ENCODE results near the gene CGNL1.

CGNL1 gene, protein sequence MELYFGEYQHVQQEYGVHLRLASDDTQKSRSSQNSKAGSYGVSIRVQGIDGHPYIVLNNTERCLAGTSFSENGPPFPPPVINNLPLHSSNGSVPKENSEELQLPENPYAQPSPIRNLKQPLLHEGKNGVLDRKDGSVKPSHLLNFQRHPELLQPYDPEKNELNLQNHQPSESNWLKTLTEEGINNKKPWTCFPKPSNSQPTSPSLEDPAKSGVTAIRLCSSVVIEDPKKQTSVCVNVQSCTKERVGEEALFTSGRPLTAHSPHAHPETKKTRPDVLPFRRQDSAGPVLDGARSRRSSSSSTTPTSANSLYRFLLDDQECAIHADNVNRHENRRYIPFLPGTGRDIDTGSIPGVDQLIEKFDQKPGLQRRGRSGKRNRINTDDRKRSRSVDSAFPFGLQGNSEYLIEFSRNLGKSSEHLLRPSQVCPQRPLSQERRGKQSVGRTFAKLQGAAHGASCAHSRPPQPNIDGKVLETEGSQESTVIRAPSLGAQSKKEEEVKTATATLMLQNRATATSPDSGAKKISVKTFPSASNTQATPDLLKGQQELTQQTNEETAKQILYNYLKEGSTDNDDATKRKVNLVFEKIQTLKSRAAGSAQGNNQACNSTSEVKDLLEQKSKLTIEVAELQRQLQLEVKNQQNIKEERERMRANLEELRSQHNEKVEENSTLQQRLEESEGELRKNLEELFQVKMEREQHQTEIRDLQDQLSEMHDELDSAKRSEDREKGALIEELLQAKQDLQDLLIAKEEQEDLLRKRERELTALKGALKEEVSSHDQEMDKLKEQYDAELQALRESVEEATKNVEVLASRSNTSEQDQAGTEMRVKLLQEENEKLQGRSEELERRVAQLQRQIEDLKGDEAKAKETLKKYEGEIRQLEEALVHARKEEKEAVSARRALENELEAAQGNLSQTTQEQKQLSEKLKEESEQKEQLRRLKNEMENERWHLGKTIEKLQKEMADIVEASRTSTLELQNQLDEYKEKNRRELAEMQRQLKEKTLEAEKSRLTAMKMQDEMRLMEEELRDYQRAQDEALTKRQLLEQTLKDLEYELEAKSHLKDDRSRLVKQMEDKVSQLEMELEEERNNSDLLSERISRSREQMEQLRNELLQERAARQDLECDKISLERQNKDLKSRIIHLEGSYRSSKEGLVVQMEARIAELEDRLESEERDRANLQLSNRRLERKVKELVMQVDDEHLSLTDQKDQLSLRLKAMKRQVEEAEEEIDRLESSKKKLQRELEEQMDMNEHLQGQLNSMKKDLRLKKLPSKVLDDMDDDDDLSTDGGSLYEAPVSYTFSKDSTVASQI

DNA sequence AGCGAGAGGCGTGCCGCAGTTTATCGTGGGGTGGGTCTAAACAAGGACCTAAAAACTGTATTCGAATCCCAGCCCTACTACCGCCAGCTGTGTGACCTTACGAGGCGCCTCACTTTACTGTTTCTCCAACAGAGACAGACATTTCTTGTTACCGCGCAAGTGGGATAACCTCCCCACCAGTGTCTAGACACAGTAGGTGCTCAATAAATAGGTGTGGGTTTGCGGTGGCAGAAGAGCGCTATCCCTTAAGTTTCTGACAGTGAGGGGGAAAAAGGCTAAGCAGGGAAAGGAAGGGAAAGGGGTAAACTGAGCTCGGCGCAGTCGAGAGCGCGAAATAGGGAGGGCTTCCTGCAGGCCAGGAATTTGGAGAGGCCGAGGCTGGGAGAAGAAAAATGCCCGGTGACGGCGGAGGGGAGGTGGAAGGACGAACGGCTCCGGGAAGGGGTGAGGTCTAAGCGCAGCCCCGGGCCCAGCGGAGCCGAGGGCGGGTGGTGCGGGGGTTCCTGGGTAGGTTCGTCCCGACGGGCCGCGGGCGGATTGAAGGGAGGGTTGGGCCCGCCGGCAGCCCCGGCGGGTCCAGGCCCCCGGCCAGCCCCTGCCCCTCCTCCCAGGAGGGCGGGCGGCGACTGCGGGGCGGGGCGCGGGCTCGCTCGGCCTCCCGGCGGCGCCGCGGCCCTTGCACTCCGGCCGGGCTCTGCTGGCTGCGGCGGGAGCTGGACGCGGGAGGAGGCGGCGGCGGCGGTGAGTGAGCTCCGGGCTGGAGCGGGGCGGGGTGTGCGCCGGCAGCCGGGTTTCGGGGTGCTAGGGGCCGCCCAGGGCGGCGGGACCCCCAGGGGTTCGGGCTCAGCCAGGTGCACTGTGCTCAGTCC is at the start of gene CGNL1:
CGNL1 (plus strand) TSS at position 679 of the 869 bp plus-strand sequence. CDS start 61,495 bp downstream, outside the sequence.
- DNase-seq: no peak

DNA sequence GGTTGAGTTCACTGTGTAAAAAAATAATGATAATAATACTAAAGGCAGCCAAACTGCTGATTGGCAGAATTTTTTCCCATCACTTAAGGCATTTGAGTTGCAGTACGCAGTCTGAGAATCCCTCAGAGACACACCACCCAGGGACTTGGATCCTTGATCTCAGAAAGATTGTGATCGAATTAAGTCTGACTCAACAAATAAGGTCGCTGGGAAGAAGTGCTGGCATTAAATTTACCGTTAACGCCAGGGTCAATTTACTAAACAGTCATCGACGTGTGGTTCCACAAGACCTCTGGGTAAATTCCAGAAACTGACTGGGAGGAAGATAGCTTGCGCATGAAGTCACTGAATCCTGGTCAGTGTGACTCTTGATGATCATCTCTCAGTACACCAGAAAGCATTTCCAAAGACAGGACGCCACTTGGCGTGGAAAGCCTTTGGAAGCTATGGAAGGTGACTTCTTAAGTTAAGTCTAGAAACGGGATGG is 48.3 kb upstream of the CGNL1 start:
- DNase-seq: no peak

DNA sequence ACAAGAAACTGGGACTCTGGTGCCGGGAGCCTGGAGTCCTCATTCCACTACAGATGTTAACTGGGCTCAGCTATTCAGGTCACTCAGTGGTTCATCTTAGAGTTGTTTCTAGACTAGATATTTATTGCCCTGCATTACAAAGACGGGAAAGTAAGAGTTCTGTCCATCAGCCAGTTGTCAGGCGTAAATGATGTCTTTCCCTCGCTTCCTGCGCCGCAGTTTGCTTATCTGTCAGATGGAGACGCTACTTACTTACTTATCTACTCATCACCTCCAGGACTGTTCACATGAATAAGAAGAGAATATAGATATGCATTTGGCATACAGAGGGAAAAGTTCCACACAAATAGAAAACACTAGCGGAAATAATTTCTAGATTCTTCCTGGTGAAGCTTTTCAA is 47.8 kb upstream of the CGNL1 start:
- DNase-seq: no peak

DNA sequence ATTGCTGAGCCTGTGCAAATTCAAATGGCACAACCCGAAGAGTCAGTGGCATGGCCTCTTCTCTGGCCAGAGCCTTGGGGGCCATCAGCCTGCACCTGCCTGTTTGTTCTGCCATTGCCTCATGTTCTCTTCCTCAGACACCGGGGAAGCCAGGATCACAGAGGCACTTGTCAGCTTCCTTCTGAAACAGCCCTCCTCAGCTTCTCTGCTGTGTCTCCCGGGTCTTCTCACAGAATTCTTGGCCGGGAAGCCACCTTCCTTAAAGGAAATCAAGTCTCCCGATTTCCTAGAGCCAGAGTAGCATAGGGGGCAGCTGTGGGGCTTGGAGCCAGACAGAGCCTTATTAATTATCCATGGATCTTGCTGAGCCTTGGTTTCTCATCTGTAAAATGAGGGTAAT is 47.4 kb upstream of the CGNL1 start:
- no peak for DNase-seq

DNA sequence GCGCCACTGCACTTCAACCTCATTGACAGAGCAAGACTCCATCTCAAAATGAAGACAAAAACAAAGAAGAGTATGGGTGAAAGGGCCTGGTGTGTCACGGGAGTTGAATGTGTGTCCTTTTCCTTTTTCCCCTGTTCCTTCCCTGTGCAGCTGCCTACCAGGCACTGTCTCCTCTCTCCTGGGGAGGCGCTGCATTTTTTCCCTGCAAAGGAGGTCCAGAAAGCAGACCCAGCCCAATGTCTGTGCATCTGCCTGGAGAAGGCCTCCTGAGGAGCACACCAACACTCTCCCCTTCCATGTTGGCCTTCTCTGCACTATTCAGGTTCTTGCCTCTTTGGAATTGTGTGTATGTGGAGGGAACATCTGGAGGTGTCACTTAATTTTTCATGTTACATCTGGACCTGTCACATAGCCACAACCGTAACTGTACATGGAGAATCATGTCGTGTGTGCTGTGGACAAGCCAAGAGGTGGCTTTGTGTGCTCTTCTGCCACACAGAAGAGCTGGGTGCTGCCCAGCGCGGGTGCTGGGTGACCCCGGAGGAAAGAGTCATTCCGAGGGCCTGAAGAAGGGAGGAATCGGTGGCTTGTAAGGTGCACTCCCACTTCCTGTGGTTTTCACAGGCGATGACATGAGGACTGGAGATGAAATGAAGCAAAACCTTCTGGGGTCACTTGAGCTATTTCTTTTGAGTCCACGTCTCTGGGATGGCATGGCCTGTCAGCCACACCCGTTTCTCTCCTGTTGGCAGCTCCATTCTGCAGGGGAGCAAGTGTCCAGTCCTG is 46.5 kb upstream of the CGNL1 start:
- DNase-seq: no peak

- no peak for DNase-seq
Observed at GRCh38 chr15:57330619-57331340, 45.5 kb upstream of the CGNL1 start.

DNA sequence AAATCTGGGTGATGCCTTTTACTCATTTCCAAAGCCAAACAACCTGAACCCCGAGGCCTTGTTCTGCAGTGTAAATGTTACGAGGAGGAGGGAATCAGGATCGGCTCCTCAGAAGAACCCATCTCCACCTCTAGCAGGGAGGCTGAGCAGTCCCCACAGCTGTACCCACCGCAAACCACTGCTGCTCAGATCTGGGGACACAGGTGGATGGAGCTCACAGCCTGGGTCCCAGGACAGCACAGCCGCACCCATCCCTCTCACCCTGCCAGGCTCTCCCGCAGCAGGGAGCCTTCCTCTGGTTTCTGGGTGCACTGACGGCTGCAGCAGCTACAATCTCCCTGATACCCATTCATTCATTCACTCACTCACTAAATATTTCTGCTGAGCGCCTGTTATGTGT is 44.0 kb upstream of the CGNL1 start:
- no peak for DNase-seq

GRCh38 chr15:57333487-57333886 is 42.8 kb upstream of the CGNL1 start:
- DNase-seq: no peak

- DNase-seq: no peak
Observed at GRCh38 chr15:57334257-57334656, 42.0 kb upstream of the CGNL1 start.

DNA sequence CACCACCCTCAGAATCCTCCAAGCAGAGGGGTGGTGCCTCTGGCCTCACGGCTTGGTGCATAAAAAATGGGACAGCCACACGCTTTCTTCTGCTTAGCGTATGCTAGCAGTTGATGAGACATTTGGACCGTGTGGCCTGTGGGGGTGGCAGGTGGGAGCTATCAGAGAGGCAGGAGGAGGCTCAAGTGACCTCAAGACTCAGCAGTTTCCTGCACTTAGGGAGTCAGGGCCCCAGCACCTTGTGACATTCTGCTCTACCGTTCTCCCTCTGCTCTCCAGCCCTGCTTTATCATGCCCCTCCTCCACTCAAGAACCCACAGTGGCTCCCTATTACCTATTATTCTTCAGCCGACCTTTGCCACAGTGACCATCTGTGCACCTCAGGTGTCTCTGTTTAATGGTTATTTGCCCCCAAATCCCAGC is 41.0 kb upstream of the CGNL1 start:
- no peak for DNase-seq

DNA sequence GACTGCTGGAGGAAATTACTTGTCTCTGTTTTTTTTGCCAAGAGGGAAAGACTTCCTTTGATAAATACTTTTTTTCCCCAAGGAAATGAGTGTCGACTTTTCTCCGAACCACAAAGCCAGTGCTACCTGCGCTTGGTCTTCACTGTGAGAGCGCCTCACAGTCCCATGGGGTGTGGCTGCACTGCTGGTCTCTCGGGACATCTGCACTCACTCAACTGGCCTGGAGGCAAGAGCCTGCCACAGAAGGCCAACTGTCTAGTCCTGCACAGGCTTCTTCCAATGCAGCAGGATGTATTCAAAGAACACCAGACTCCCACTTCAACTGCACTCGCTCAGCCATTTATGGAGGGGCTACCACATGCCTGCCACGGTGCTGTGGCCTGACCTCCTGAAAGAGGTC is 40.6 kb upstream of the CGNL1 start:
- peak; percentile 28 for DNase-seq

DNA sequence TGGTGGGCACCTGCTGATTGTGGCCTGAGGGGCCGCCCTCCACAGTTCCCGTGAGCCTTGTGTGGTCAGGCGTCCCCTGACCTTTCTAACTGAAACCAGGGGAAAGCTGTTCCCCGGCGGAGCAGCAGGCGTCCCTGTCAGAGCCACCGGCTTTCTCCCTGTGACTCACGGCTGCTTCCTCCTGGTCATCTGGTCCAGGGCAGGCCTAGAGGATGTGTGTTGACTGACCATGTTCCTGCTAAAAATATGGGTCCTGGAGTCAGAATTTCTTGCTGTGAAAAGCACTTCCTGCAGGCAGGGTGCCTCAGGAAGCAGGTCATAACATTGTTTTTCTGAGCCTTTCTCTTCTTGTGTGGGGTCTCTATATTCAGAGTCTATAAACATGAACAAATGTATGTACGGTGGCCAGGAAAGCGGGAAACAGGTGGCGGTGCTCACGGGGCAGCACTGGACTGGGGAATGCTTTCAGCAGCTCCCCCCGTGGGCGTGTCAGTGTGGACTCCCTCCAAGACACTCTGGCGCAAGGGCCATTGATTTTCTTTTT is 38.4 kb upstream of the CGNL1 start:
- no peak for DNase-seq

DNA sequence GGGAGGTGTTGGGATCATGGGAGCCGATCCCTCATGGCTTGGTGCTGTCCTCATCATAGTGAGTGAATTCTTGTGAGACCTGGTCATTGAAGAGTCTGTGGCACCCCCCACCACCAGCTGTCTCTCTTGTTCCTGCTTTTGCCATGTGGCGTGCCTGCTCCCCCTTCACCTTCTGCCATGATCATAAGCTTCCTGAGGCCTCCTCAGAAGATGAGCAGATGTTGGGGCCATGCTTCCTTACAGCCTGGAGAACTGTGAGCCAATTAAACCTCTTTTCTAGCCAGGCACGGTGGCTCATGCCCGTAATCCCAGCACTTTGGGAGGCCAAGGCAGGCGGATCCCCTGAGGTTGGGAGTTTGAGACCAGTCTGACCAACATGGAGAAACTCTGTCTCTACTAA is 37.0 kb upstream of the CGNL1 start:
- no peak for DNase-seq

GRCh38 chr15:57340682-57341259 is 35.5 kb upstream of the CGNL1 start:
- peak; percentile 47 for DNase-seq

- no peak for DNase-seq
Observed at GRCh38 chr15:57343048-57343447, 33.3 kb upstream of the CGNL1 start.

DNA sequence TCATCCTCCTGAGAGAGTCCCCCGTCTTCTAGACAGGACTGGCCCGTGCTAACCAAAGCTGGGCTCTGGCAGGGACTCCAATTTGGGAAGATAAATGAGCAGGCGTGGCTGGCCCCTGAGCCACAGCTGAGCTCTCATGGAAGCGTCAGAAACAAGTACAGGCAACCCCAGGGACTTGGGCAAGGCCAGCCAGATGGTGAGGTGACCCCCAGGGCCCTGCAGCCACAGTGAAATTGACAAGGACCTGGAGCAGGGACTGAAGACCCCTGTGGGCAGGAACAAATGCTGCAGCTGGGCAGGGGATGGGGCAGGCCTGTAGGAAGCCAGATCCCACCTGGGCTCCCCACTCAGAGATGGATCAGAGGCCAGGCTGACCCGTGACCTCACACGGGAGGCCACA is 32.8 kb upstream of the CGNL1 start:
- no peak for DNase-seq

DNA sequence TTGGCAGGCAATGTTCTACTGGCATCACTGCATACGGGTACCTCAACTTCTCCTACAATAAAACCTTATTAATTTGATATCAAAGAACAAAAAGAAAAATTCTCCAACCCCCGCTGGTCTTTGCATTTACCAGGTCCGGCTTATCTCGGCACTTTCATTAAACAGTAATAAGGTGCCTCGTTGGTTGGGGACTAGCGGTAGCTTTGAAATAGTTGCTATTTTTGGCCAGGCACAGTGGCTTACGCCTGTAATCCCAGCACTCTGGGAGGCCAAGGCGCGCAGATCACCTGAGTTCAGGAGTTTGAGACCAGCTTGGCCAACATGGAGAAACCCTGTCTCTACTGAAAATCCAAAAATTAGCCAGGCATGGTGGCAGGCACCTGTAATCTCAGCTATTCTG is 32.0 kb upstream of the CGNL1 start:
- DNase-seq: no peak

DNA sequence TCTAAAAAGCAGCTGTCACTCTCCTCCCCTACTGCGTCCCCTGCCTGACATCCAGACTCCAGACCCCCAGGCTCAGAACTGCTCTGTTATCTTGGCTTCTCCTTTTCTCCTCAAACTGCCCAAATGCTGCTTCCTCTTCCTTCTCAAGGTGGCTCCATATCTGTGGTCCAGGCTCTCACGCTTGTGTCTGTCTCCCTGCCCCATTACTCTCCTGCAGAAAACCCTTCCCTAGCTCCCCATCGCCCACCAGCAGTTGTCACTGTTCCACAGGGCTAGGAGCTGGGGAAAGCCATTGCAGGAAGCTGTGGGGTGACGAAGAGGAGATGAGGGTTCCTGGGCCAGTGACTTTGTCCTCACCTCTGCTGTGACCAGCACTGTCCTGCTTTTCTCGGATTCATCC is 30.7 kb upstream of the CGNL1 start:
- DNase-seq: no peak

DNA sequence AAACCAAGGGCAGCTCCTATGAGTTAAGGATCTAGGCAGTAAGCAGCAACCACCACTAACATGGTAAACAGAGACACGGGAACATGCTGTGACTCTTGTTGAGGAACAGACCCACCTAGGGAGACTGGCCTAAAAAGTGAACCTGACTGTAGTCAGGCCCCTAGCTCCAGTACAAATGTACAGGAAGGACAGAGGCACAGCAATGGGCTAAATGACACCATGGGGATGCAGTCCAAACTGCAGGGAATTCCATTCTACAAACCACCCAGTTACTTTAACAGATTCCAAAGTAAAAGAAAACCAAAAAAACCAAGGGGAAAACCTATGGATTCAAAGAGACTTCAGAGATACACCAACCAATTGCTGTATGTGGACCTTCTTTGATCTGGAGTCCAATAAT is 28.2 kb upstream of the CGNL1 start:
- DNase-seq: no peak

Data from NCI-H1436 (cell line).